Germinal center (tissue), 1 donor: ENCODE measurements around the gene MLC1.
A peak's percentile ranks its signal among the peaks of the same experiment; 100 is the strongest.

ENCODE experiments used
- DNase-seq: peaks from one replicate; pipeline ENCODE4 v3.0.0; 2012; ENCODE audit warnings: mixed read lengths, low spot score

The MLC1 gene

DNA sequence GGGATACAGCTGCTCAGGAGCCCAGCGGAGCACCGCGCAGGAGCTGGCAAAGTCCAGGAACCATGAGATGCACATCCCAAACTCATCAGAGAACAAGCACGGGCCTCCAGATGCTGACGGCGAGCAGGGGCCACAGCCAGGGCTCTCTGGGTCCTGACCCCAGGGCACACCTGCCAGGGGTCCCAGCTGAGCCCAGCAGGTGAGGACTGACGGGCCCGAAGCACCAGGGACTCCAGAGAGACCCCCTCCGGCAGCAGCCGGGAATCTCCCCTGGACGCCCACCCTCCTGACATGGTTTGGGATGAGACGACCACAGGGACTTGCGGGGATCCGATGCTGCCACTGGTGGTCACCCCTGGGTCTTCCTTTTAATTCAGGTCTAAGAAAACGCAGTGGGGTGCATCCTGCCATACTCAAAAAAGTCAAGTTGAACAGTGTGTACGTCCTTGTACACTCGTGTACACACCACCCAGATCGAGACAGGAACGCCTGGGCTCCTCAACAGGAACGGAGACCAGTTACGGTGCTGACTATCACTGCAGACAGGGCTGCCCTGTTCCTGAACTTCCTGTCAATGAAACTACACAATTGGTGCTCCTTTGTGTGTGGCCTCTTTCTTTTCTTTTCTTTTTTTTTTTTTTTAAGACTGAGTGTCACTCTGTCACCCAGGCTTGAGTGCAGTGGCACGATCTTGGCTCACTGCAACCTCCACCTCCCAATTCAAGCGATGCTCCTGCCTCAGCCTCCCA lies 49.1 kb downstream of the MLC1 start:
- no peak for DNase-seq

GRCh38 chr22:50035131-50035881 lies 49.9 kb downstream of the MLC1 start:
- no peak for DNase-seq

DNA sequence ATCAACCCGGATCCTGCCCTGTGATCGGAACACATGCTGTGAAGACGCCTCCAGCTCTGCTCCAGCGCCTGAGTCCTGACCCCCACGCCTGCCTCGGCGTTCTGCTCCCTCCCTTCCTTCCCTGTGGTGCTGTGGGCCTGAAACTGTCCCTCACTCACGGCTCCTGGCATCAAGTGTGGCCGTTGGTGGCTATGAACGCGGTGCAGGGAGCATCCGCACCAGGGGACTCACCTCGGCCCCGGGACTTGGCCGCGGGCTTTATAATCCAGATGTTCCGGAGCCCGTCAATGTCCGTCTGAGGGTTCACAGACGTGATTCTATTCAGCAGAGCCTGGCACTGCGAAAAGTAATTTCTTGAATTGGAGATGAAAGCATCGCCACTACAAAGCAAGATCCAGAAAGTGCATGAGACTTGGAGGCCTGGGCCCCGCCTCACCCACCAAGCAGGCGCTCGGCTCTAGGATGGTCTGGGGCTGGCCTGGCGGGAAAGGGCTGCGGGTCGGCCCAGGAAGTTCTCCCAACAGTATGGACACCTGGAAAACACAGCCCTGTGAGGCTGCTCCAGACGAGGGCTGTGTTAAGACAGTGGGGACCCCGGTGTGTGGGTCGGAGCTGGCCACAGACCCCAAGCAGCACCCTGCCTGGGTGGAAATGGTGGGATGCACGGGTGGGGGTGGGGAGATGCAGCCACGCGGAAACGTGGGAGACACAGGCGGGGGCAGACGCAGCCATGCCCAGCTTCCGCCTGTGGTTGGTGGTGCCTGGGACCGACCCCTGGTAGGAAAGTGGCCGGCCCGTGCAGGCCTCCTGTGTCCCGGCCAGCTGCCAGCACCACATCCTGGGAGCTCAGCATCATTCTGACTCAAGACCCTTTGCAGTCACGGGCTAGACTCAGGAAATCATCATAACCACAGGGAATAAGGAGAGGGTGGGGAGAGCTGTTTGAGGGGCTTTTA lies 50.8 kb downstream of the MLC1 start:
- DNase-seq, result no peak

- DNase-seq, result no peak
Observed at GRCh38 chr22:50032941-50033601, 52.2 kb downstream of the MLC1 start.

GRCh38 chr22:50032109-50032871 lies 52.9 kb downstream of the MLC1 start:
- DNase-seq, result no peak

GRCh38 chr22:50031189-50032091 lies 53.8 kb downstream of the MLC1 start:
- no peak for DNase-seq

GRCh38 chr22:50030297-50031188 lies 54.7 kb downstream of the MLC1 start:
- peak; percentile 92 for DNase-seq

DNA sequence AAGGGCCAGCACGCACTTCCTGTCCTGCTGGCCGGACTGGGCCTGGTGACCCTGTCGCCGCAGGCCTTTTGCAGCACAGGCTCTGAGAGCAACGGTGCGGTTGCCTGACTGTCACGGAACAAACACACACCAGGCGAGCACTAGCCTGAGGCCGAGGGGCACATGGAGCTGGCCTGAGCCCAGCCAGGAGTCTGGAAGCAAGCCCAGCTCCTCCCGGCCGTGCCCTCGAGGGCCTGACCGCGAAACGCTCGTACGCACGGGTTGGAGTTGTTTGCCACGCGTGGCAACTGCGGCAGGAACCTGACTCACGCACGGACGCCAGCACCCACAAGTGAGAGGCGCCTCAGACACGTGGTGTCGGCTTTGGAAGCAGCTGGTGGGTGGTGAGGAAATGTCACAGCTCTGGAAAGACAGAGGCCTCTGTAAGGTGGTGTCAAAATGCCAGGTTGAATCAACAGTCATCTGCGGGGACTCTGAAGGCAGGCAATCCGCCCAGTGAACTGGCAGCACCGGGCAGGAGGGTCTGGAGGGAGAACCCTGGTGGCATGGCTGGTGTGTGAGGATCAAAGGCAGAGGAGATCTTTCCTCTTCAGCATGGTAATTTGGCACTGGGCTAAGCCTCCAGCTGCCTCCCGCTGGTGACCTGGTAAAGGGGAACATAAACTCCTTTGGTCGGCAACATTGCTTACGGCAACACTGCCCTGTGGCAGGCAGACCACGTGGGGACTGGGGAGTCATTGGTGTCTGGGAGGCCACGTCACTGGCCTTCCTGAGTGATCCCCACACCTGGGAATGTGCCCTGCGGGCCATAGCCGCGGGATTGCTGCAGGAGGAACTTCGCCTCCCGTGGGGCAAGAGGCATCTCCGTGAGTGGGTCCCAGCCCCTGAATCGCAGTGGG lies 57.3 kb downstream of the MLC1 start:
- no peak for DNase-seq

DNA sequence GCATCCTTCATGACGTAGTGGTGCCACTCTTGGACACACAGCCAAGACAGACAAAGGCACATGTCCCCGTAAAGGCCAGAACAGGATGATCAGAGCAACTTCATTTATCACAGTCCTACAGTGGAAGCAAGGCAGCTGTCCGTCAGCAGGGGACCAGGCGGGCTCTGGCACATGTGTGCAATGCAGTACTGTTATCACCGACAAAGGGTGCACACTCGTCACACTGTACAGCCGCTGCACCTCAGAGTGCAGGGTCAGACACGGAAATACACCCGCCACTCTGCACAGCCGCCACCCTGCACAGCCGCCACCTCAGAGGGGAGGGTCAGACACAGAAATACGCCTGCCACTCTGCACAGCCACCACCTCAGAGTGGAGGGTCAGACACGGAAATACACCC lies 59.2 kb downstream of the MLC1 start:
- DNase-seq, result no peak

- no peak for DNase-seq
Observed at GRCh38 chr22:50022171-50022819, 62.9 kb downstream of the MLC1 start.

GRCh38 chr22:50020606-50021005 lies 64.6 kb downstream of the MLC1 start:
- DNase-seq, result no peak

DNA sequence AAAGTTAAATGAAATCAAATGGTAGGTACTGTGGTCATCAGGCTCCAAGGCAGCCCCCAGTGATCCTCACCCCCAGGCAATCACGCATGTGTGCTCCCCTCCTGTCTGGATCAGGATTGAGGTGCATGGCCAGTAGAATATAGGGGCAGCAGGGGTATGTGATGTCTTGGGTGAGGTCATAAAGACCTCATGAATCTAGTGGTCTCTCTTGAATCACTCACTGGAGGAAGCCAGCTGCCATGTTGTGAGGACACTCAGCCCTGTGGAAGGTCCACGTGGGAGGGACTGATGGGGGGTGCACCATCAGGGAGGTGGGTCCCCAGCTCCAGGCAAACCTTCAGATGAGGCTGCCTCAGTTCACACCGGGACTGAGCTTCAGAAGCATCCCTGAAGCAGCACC lies 65.9 kb downstream of the MLC1 start:
- DNase-seq, result no peak

- no peak for DNase-seq
Observed at GRCh38 chr22:50018608-50019285, 66.5 kb downstream of the MLC1 start.

- DNase-seq, result no peak
Observed at GRCh38 chr22:50017701-50018224, 67.5 kb downstream of the MLC1 start.

DNA sequence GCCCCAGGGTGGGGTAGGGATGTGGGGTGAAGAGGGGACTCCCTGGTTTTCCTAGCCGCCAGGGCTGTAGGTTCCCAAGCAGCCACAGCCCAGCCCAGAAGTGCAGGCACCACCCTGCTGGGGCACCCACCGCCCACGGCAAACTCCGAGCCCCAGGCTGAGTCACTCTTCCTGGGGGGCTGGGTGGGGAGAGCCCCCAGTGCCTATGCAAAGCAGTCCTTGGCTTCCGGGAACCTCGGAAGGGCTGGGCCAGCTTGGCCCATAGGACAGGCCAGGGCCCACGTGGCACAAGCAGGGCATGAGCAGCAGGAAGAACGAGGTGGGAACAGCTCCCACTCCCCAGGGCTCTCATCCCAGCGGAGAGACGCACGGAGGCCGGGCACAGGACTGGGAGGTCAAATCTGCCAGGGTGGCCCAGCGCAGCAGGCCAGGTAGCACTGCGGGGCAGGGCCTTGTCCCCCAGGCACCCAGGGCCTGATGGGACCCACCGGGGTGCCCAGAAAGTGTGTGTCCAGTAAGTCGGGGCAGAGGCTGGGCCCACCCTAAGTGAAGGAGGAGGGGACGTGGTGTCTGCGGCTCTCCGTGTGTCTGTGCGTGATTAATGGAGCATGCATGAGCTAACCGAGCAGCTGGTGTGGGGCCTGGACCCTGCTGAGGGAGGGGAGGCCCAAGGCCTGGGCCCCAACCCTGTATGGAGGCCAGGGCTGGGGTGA lies 68.1 kb downstream of the MLC1 start:
- DNase-seq, result no peak
